HG03060 (cell line): Measurements from ENCODE around the gene SLC22A4.

Experiments
- ATAC-seq: cut with Tn5 transposase; IDR thresholded peaks from one replicate; pipeline ENCODE4 v1.9.1; 2021; ENCODE audit warnings: low read depth, moderate number of reproducible peaks; ENCODE audit not compliant: unreplicated experiment

Gene SLC22A4

GRCh38 chr5:132293992-132294727 is at the start of gene SLC22A4:
Gene SLC22A4, plus strand, starts transcription at chr5:132294394. Its CDS starts 223 bp downstream, at chr5:132294617.
- no peak for ATAC-seq

- no peak for ATAC-seq
Measured at GRCh38 chr5:132245593-132245992, 48.6 kb upstream of the SLC22A4 start.

GRCh38 chr5:132246806-132247205 is 47.4 kb upstream of the SLC22A4 start:
- no peak for ATAC-seq

- no peak for ATAC-seq
Measured at GRCh38 chr5:132250547-132250946, 43.6 kb upstream of the SLC22A4 start.

GRCh38 chr5:132251220-132251725 is 42.9 kb upstream of the SLC22A4 start:
- no peak for ATAC-seq

- no peak for ATAC-seq
Measured at GRCh38 chr5:132253008-132253441, 41.2 kb upstream of the SLC22A4 start.

GRCh38 chr5:132253452-132254320 is 40.5 kb upstream of the SLC22A4 start:
- ATAC-seq: no peak

- no peak for ATAC-seq
Measured at GRCh38 chr5:132254321-132254977, 39.7 kb upstream of the SLC22A4 start.

- ATAC-seq: no peak
Measured at GRCh38 chr5:132256086-132256782, 38.0 kb upstream of the SLC22A4 start.

GRCh38 chr5:132256783-132257130 is 37.4 kb upstream of the SLC22A4 start:
- no peak for ATAC-seq

- ATAC-seq: no peak
Measured at GRCh38 chr5:132257131-132258101, 36.8 kb upstream of the SLC22A4 start, which contains the start of gene PDLIM4. Gene PDLIM4, plus strand, starts transcription at chr5:132257696. Its CDS starts 39 bp downstream, at chr5:132257735.

- no peak for ATAC-seq
Measured at GRCh38 chr5:132258102-132259068, 35.8 kb upstream of the SLC22A4 start.

- ATAC-seq: no peak
Measured at GRCh38 chr5:132259069-132259851, 34.9 kb upstream of the SLC22A4 start.

- ATAC-seq: no peak
Measured at GRCh38 chr5:132260051-132260450, 34.1 kb upstream of the SLC22A4 start.

- peak; percentile 50 for ATAC-seq
Measured at GRCh38 chr5:132260714-132261551, 33.3 kb upstream of the SLC22A4 start.
